B cell (primary cell): ENCODE results near the gene CALD1. TPM values are rescaled to one million over a fixed set of nuclear protein-coding genes. Genes with fewer than 3 reads are reported as not detected.
A peak's percentile ranks its signal among the peaks of the same experiment; 100 is the strongest.

Experiments
- ATAC-seq: fragments of 200-7000 bp; cut with Tn5 transposase; one replicate; pipeline ENCODE4 v1.10.0; 2021; ENCODE audit warnings: low read depth, mild to moderate bottlenecking, moderate number of reproducible peaks, moderate library complexity
- CTCF ChIA-PET: fragments of 350-600 bp; sonication (Branson Sonifier 250); formaldehyde crosslinking; loops from one replicate; lab custom pipeline; 2021; ENCODE audit warnings: antibody characterized with exemption, inconsistent platforms; lab: Charles Lee
- POLR2A ChIA-PET: fragments of 350-600 bp; sonication (Branson Sonifier 250); formaldehyde crosslinking; loops from one replicate; lab custom pipeline; 2021; ENCODE audit warnings: antibody characterized with exemption; lab: Charles Lee
- DNase-seq: peaks from one replicate; pipeline ENCODE4 v3.0.0; 2013
- H2AFZ ChIP-seq: 2 replicates; pipeline ENCODE4 v1.6.1; 2012; ENCODE audit warnings: mild to moderate bottlenecking, low read depth, low read length; ENCODE audit not compliant: insufficient read depth, poor library complexity, severe bottlenecking
- H3K27ac ChIP-seq, 2 donors: 1 replicate in 1 of 2; 2 replicates in 1 of 2; pipeline ENCODE4 v1.5.1; 2012 to 2013; ENCODE audit warnings: low read length in 2 of 2, mild to moderate bottlenecking in 2 of 2, moderate library complexity in 1 of 2
- H3K27me3 ChIP-seq, 4 experiments: fragments of 200-600 bp in 1 of 4; sonication (generic) in 1 of 4; replicated peaks in 1 of 4; 1 replicate in 2 of 4; 2 replicates in 2 of 4; pipeline versions ENCODE4 v1.6.1 to v1.7.0; 2013 to 2016; ENCODE audit warnings: low read length in 3 of 4, mild to moderate bottlenecking in 2 of 4, mixed read lengths in 1 of 4, moderate library complexity in 1 of 4; ENCODE audit not compliant: insufficient read depth in 4 of 4, control insufficient read depth in 3 of 4; ENCODE audit errors: control extremely low read depth in 1 of 4
- H3K36me3 ChIP-seq, 2 experiments: replicated peaks in 1 of 2; 1 replicate in 1 of 2; 2 replicates in 1 of 2; pipeline versions ENCODE4 v1.6.1 to v1.7.1; 2013; ENCODE audit warnings: low read length in 1 of 2; ENCODE audit not compliant: insufficient read depth in 2 of 2, control insufficient read depth in 1 of 2; ENCODE audit errors: control extremely low read depth in 1 of 2, extremely low read depth in 1 of 2
- H3K4me1 ChIP-seq, 2 donors: fragments of 200-600 bp in 1 of 2; sonication (generic) in 1 of 2; 1 replicate in 1 of 2; 2 replicates in 1 of 2; pipeline versions ENCODE4 v1.5.1 to v1.6.1; 2013 to 2017; ENCODE audit warnings: low read length in 2 of 2; ENCODE audit not compliant: control insufficient read depth in 2 of 2, insufficient read depth in 2 of 2
- H3K4me2 ChIP-seq: replicated peaks from 2 replicates; pipeline ENCODE3; 2012; ENCODE audit warnings: mild to moderate bottlenecking, low read depth, low read length; ENCODE audit not compliant: poor library complexity, severe bottlenecking
- H3K4me3 ChIP-seq, 5 experiments: fragments of 200-600 bp in 1 of 5; sonication (generic) in 1 of 5; 1 replicate in 3 of 5; 2 replicates in 2 of 5; pipeline versions ENCODE4 v1.5.1 to v1.7.0; 2011 to 2016; ENCODE audit warnings: low read length in 4 of 5, mild to moderate bottlenecking in 4 of 5, low read depth in 2 of 5, control low read depth in 1 of 5, moderate library complexity in 1 of 5; ENCODE audit not compliant: insufficient read depth in 1 of 5; ENCODE audit errors: control extremely low read depth in 1 of 5, extremely low read depth in 1 of 5
- H3K79me2 ChIP-seq: fragments of 200-600 bp; sonication (generic); one replicate; pipeline ENCODE4 v1.6.0; 2016; ENCODE audit warnings: low read length; ENCODE audit not compliant: control insufficient read depth, insufficient read depth
- H3K9ac ChIP-seq: fragments of 200-600 bp; sonication (generic); 2 replicates; pipeline ENCODE4 v1.6.1; 2017; ENCODE audit warnings: mild to moderate bottlenecking, low read length, moderate library complexity
- H3K9me3 ChIP-seq, 3 donors: one replicate each; pipeline versions ENCODE4 v1.6.1 to v1.7.1; 2013; ENCODE audit warnings: low read length in 2 of 3; ENCODE audit not compliant: control insufficient read depth in 2 of 3, insufficient read depth in 1 of 3; ENCODE audit errors: control extremely low read depth in 1 of 3
- H4K20me1 ChIP-seq: 2 replicates; pipeline ENCODE4 v1.6.0; 2012; ENCODE audit warnings: mild to moderate bottlenecking, low read length; ENCODE audit not compliant: insufficient read depth, control insufficient read depth, poor library complexity, severe bottlenecking
- H3K27ac Mint-ChIP-seq: one replicate; pipeline ENCODE4 v1.8.0; 2021; ENCODE audit warnings: mixed read lengths
- H3K27me3 Mint-ChIP-seq: one replicate; pipeline ENCODE4 v1.8.0; 2021; ENCODE audit warnings: mixed read lengths
- H3K4me1 Mint-ChIP-seq: one replicate; pipeline ENCODE4 v1.8.0; 2021; ENCODE audit warnings: mixed read lengths
- H3K4me3 Mint-ChIP-seq: one replicate; pipeline ENCODE4 v1.8.0; 2021; ENCODE audit warnings: mixed read lengths
- H3K9me3 Mint-ChIP-seq: one replicate; pipeline ENCODE4 v1.8.0; 2022; ENCODE audit warnings: mixed read lengths; ENCODE audit not compliant: insufficient read depth
- CTCF ChIP-seq: fragments of 200-600 bp; IDR thresholded peaks from one replicate; pipeline ENCODE4 v1.8.0; 2022; ENCODE audit warnings: antibody characterized with exemption, mild to moderate bottlenecking
- EZH2 ChIP-seq: IDR thresholded peaks from 2 replicates; pipeline ENCODE4 v1.6.1; 2012; ENCODE audit warnings: borderline replicate concordance, low read depth, mild to moderate bottlenecking, moderate library complexity, low read length; ENCODE audit not compliant: insufficient read depth, poor library complexity, severe bottlenecking
- WGBS: methylation state at CpG from one replicate; pipeline ENCODE4 v1.1.5; 2013; ENCODE audit warnings: missing lambda C conversion rate; ENCODE audit not compliant: insufficient coverage; 5-methylcytosine and 5-hydroxymethylcytosine counted together
- intact Hi-C: fragments of 100-400 bp; cut with micrococcal nuclease; formaldehyde crosslinking; loops from one replicate; pipeline ENCODE4 v1.10.0; 2022
- polyA plus RNA-seq: library from polyadenylated mRNA; depleted of rRNA; stranded (reverse); fragments of >200 nt; gene quantifications from 2 replicates; pipeline ENCODE4 v1.2.3, GENCODE V29; 2012
- total RNA-seq, 2 donors: library from RNA; stranded (reverse); fragments of 120-200 nt in 1 of 2; gene quantifications; 1 replicate in 1 of 2; 2 replicates in 1 of 2; pipeline versions ENCODE4 v1.2.3 to v1.2.4, GENCODE V29; 2013 to 2022

Gene CALD1
- total and polyA plus RNA-seq, 2 donors (not counting 1 experiment from before 2014, with no cell fraction given) = 0.18 to 0.69 TPM

DNA sequence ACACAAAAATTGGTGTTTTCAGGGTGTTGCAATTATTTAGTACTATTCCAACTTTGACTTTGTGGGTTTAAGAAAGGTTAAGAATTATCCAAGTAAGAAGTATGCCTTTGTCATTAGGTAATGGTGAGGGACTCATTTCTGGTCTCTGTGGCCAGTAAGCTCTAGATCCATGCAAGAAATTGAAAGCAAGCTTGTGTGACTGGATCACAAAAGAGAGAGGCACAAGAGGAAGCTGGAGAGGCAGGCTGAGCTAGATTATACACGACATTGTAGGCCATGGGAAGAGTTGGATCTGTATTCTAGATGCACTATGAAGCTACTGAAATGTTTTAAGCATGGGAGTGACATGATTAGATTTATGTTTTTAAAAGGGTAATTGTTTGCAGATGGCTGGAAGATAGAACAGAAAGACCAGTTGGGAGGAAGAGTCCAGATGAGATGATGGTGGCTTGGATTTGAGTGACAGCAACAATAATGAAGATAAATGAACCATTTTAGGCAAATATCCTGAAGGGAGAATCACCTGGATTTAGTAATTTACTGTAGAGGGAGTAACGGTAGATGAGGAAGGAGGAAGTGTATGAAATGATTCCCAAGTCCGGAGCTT is 50.0 kb downstream of the CALD1 start:
- Histone ChIP-seq H3K4me2 (no peak overlapping the region), H3K4me1 (no peaks in the 10 kb centered on the region), H3K9me3 (no peaks in the 10 kb centered on the region)

DNA sequence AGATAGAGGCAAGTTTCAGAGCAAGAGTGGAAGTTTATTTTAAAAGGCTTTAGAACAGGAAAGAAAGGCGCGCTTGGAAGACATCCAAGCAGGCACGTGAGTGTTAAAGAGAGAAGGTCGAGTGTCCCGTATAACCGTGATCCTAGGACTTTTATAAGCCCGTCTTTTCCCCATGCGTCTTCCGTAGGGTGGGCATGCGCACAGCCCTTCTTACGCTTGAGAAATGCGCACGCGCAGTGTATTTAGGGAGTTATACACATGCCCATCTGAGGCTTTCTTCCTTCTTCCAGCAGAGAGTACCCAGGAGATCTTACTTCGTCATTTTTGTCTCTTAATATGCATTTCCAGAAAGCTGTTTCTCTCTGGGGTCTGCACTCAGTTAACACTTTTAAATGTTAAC is 52.4 kb downstream of the CALD1 start:
- H3K27ac Mint-ChIP-seq = no peak overlapping the region
- H3K9me3 Mint-ChIP-seq = no peaks in the 10 kb centered on the region
- Histone ChIP-seq H3K27ac (no peak overlapping the region), H4K20me1 (no peaks in the 10 kb centered on the region), H3K36me3 (no peaks in the 10 kb centered on the region), H3K4me2 (peak overlapping the region; percentile 20), H3K4me1 (no peaks in the 10 kb centered on the region), H3K27me3 (no peaks in the 10 kb centered on the region), H2AFZ (no peak overlapping the region), H3K9me3 (no peaks in the 10 kb centered on the region), H3K9ac (no peak overlapping the region), H3K79me2 (no peaks in the 10 kb centered on the region), H3K4me3 (peak overlapping the region in 1 of 5 experiments; percentile 23)
- intact Hi-C loops = no loop called here
- peaks cover 8% of the 10 kb centered on the region for H3K27me3 Mint-ChIP-seq
- no peak for TF ChIP-seq CTCF
- no peak for TF ChIP-seq EZH2
- ChIA-PET POLR2A (no interaction called here), CTCF (no interaction called here)
- WGBS = 90% methylated on average over 9 of the region's 15 CpGs
- ATAC-seq (no peak), DNase-seq (no peak)
- H3K4me1 Mint-ChIP-seq = no peaks in the 10 kb centered on the region
- peak overlapping the region; percentile 38 for H3K4me3 Mint-ChIP-seq

More for the DNA sequence above, 50.0 kb downstream of the CALD1 start:
- TF ChIP-seq CTCF = no peak
- TF ChIP-seq EZH2 = no peak
- Histone ChIP-seq H4K20me1 (no peaks in the 10 kb centered on the region), H3K36me3 (no peaks in the 10 kb centered on the region), H3K9ac (no peak overlapping the region), H3K4me3 (no peak overlapping the region), H3K79me2 (no peaks in the 10 kb centered on the region), H3K27me3 (no peaks in the 10 kb centered on the region), H2AFZ (no peak overlapping the region), H3K27ac (no peak overlapping the region)
- 90% methylated on average over 3 of the region's 3 CpGs for WGBS
- DNase-seq = no peak
- Mint-ChIP-seq H3K9me3 (no peaks in the 10 kb centered on the region), H3K4me3 (no peak overlapping the region), H3K4me1 (no peaks in the 10 kb centered on the region), H3K27ac (no peak overlapping the region), H3K27me3 (peaks cover 13% of the 10 kb centered on the region)
- POLR2A ChIA-PET = no interaction called here
- CTCF ChIA-PET = no interaction called here
- ATAC-seq = no peak
- intact Hi-C loops = no loop called here
